ENCODE results near the gene TBC1D3B.

- TF ChIP-seq RAD21 (IDR thresholded peaks at IDR 0.05; ENCODE audit: low read depth) (no peak), CREB1 (IDR thresholded peaks at IDR 0.05; ENCODE audit: low read depth) (no peak), EP300 (IDR thresholded peaks at IDR 0.05; ENCODE audit: borderline replicate concordance) (no peak), REST (IDR thresholded peaks at IDR 0.05; ENCODE audit: low read depth) (no peak), YY1 (IDR thresholded peaks at IDR 0.05; ENCODE audit: low read depth) (no peak), USF1 (IDR thresholded peaks at IDR 0.05) (no peak), CEBPB (IDR thresholded peaks at IDR 0.05) (no peak), MAX (IDR thresholded peaks at IDR 0.05) (no peak), TAF1 (IDR thresholded peaks at IDR 0.05; ENCODE audit: low read depth) (no peak), EGR1 (IDR thresholded peaks at IDR 0.05) (no peak), TEAD4 (IDR thresholded peaks at IDR 0.05) (no peak), NFIC (IDR thresholded peaks at IDR 0.05) (no peak), FOXM1 (IDR thresholded peaks at IDR 0.05; ENCODE audit: borderline replicate concordance, low read depth) (no peak), ZBTB7A (IDR thresholded peaks at IDR 0.05; ENCODE audit: low read depth) (no peak)
These were observed 29.4 kb upstream of the TBC1D3B start for GRCh38 chr17:36205637-36206485.
